HepG2 (cell line): ENCODE results near the gene MAST1. TPM values are rescaled to one million over a fixed set of nuclear protein-coding genes. Genes with fewer than 3 reads are reported as not detected.
A peak's percentile ranks its signal among the peaks of the same experiment; 100 is the strongest.

Source experiments
- CBFB ChIP-seq: sonication (generic); formaldehyde crosslinking; IDR thresholded peaks from 2 replicates; pipeline ENCODE4 v1.4.0; 2020; ENCODE audit warnings: missing genetic modification reagents
- FOSL2 ChIP-seq: sonication (generic); formaldehyde crosslinking; IDR thresholded peaks from 2 replicates; pipeline ENCODE4 v1.4.0; 2020; ENCODE audit warnings: missing genetic modification reagents
- GATAD2A ChIP-seq: IDR thresholded peaks from 2 replicates; pipeline ENCODE4 v1.6.1; 2016
- HOMEZ ChIP-seq: IDR thresholded peaks from 2 replicates; pipeline ENCODE4 v1.6.1; 2016; ENCODE audit warnings: low read depth
- KAT8 ChIP-seq: IDR thresholded peaks from 2 replicates; pipeline ENCODE4 v1.6.1; 2016; ENCODE audit warnings: missing genetic modification reagents, missing compliant biosample characterization
- LCORL ChIP-seq, 2 experiments: fragments of 450-650 bp in 1 of 2; sonication (generic) in 1 of 2; formaldehyde crosslinking in 1 of 2; IDR thresholded peaks; 2 replicates each; pipeline versions ENCODE4 v1.5.0 to v1.6.1; 2017 to 2020; ENCODE audit warnings: antibody characterized with exemption in 1 of 2, missing genetic modification reagents in 1 of 2
- MXD4 ChIP-seq: IDR thresholded peaks from 2 replicates; pipeline ENCODE4 v1.6.1; 2016; ENCODE audit warnings: mild to moderate bottlenecking, missing biosample characterization, missing genetic modification reagents
- PHF8 ChIP-seq: sonication (generic); formaldehyde crosslinking; IDR thresholded peaks from 2 replicates; pipeline ENCODE4 v1.5.0; 2020; ENCODE audit warnings: missing genetic modification reagents
- RELA ChIP-seq: sonication (generic); formaldehyde crosslinking; IDR thresholded peaks from 2 replicates; pipeline ENCODE4 v1.4.0; 2020; ENCODE audit warnings: missing genetic modification reagents
- TBX3 ChIP-seq: fragments of 450-650 bp; IDR thresholded peaks from 2 replicates; pipeline ENCODE4 v1.6.1; 2017; ENCODE audit warnings: antibody characterized with exemption, mild to moderate bottlenecking, inconsistent platforms, borderline replicate concordance
- TFE3 ChIP-seq: IDR thresholded peaks from 2 replicates; pipeline ENCODE4 v1.6.1; 2016
- THAP7 ChIP-seq: sonication (generic); formaldehyde crosslinking; IDR thresholded peaks from 2 replicates; pipeline ENCODE4 v1.8.1; 2023; ENCODE audit warnings: mild to moderate bottlenecking, missing genetic modification reagents
- USF2 ChIP-seq, 2 experiments: sonication (generic) in 1 of 2; formaldehyde crosslinking in 1 of 2; IDR thresholded peaks; 2 replicates each; pipeline versions ENCODE4 v1.5.1 to v1.6.1; 2011 to 2020; ENCODE audit warnings: borderline replicate concordance in 1 of 2, low read depth in 1 of 2, low read length in 1 of 2, mild to moderate bottlenecking in 1 of 2, missing genetic modification reagents in 1 of 2, moderate library complexity in 1 of 2
- ZKSCAN8 ChIP-seq: IDR thresholded peaks from 2 replicates; pipeline ENCODE4 v1.6.1; 2016; ENCODE audit warnings: borderline replicate concordance, missing genetic modification reagents, missing compliant biosample characterization
- ZNF431 ChIP-seq: sonication (generic); formaldehyde crosslinking; IDR thresholded peaks from 2 replicates; pipeline ENCODE4 v1.9.0; 2022; ENCODE audit warnings: missing genetic modification reagents, low read depth, mild to moderate bottlenecking, borderline replicate concordance
- ZNF598 ChIP-seq: sonication (generic); formaldehyde crosslinking; IDR thresholded peaks from 2 replicates; pipeline ENCODE4 v1.5.1; 2020; ENCODE audit warnings: mild to moderate bottlenecking, missing genetic modification reagents, borderline replicate concordance
- ZNF619 ChIP-seq: sonication (generic); formaldehyde crosslinking; IDR thresholded peaks from 2 replicates; pipeline ENCODE4 v1.4.0; 2020; ENCODE audit warnings: mild to moderate bottlenecking, missing genetic modification reagents
- ZNF629 ChIP-seq: sonication (generic); formaldehyde crosslinking; conservative IDR thresholded peaks from 2 replicates; pipeline ENCODE4 v1.5.0; 2020; ENCODE audit warnings: missing genetic modification reagents
- ZNF770 ChIP-seq: sonication (generic); formaldehyde crosslinking; IDR thresholded peaks from 2 replicates; pipeline ENCODE4 v1.5.0; 2020; ENCODE audit warnings: mild to moderate bottlenecking, missing genetic modification reagents
- ZNF792 ChIP-seq: IDR thresholded peaks from 2 replicates; pipeline ENCODE4 v1.6.1; 2016
- polyA plus RNA-seq, 8 experiments: library from polyadenylated mRNA; depleted of rRNA in 3 of 8; stranded (reverse) in 7 of 8; unstranded in 1 of 8; fragments of >200 nt; fragmentation: Illumina TruSeq in 4 of 8; extraction: Trizol in 4 of 8; gene quantifications; 2 replicates each; pipeline versions ENCODE4 v1.2.1 to v1.2.3, GENCODE V29; 2011 to 2016; ENCODE audit warnings: low read depth in 4 of 8, missing spikeins in 1 of 8, mixed read lengths in 1 of 8; ENCODE audit not compliant: insufficient read depth in 1 of 8
- total RNA-seq, 5 experiments: library from RNA; depleted of rRNA; stranded (reverse); fragments of >200 nt; fragmentation: Illumina TruSeq; extraction: Trizol; gene quantifications; 2 replicates each; pipeline ENCODE4 v1.2.3, GENCODE V29; 2016; ENCODE audit warnings: low read depth in 1 of 5

The MAST1 gene
- total and polyA plus RNA-seq, 2 of the 13 experiments (the other 11 are each of a cell fraction or from before 2014, with no cell fraction given): 0.73 to 4.7 TPM

GRCh38 chr19:12796146-12797071 lies 41.9 kb upstream of the MAST1 start (continued):
- TF ChIP-seq USF2 (IDR thresholded peaks at IDR 0.05; ENCODE audit: low read depth, low read length) (no peak), USF2 (CRISPR knock-in tag; IDR thresholded peaks at IDR 0.05; ENCODE audit: borderline replicate concordance) (peak; percentile 23; the same call in 1 of the 2 replicates), FOSL2 (CRISPR knock-in tag) (peak; percentile 49), ZNF619 (no peak), LCORL (IDR thresholded peaks at IDR 0.05) (no peak), LCORL (CRISPR knock-in tag; IDR thresholded peaks at IDR 0.05) (peak; percentile 70; the same call in 1 of the 2 replicates), TFE3 (CRISPR knock-in tag) (0 out of 2 replicates have a peak, but pooled peaks have one; percentile 40), ZKSCAN8 (CRISPR knock-in tag) (peak; percentile 82; the same call in 1 of the 2 replicates), CBFB (CRISPR knock-in tag) (peak; percentile 45; the same call in 1 of the 2 replicates), ZNF431 (CRISPR knock-in tag) (no peak), RELA (CRISPR knock-in tag) (peak; percentile 79), HOMEZ (CRISPR knock-in tag) (0 out of 2 replicates have a peak, but pooled peaks have one; percentile 33), TBX3 (no peak), GATAD2A (CRISPR knock-in tag) (peak; percentile 46), ZNF792 (0 out of 2 replicates have a peak, but pooled peaks have one; percentile 42), ZNF770 (CRISPR knock-in tag) (0 out of 2 replicates have a peak, but pooled peaks have one; percentile 18), KAT8 (CRISPR knock-in tag) (0 out of 2 replicates have a peak, but pooled peaks have one; percentile 45), PHF8 (CRISPR knock-in tag) (peak; percentile 41; the same call in 1 of the 2 replicates), THAP7 (CRISPR knock-in tag) (no peak), ZNF598 (CRISPR knock-in tag) (no peak), ZNF629 (no peak), MXD4 (CRISPR knock-in tag) (peak; percentile 30; the same call in 1 of the 2 replicates)
